ENCODE data around the gene FXYD1. TPM values are rescaled to one million over a fixed set of nuclear protein-coding genes. Genes with fewer than 3 reads are reported as not detected.
A peak's percentile ranks its signal among the peaks of the same experiment; 100 is the strongest.

Gene FXYD1
- total and polyA plus RNA-seq, 2 of the 8 experiments (the other 6 are each of a cell fraction or from before 2014, with no cell fraction given) = 1.6 to 8.1 TPM

- Histone ChIP-seq H3K56ac (replicated peaks; ENCODE audit: insufficient read length, low read depth, low read length) (no peak overlapping the region), H3K4me3 (ENCODE audit: extremely low read depth in 1 of 4, insufficient read depth in 2 of 4, low read depth in 3 of 4, low read length in 4 of 4) (no peak overlapping the region), H2BK20ac (ENCODE audit: low read length) (0 out of 2 replicates have a peak overlapping the region, but pooled peaks have one; percentile 75), H3K14ac (ENCODE audit: insufficient read length) (no peak overlapping the region), H3K27ac (ENCODE audit: low read depth, low read length) (no peak overlapping the region), H2BK120ac (replicated peaks; ENCODE audit: low read depth, low read length) (no peak overlapping the region), H2AFZ (ENCODE audit: low read length) (no peak overlapping the region), H3K4ac (replicated peaks; ENCODE audit: insufficient read length, low read depth, low read length) (no peak overlapping the region), H3K9ac (replicated peaks in 1 of 4; ENCODE audit: extremely low read depth in 1 of 4, low read depth in 3 of 4, low read length in 3 of 4) (no peak overlapping the region), H3K27me3 (replicated peaks in 1 of 4; ENCODE audit: control insufficient read depth in 3 of 4, extremely low read depth in 1 of 4, insufficient read depth in 3 of 4, low read length in 3 of 4) (peaks cover 0 to 2% (median 0%) of the 10 kb centered on the region in 4 experiments; a peak in 1 of 7 replicates), H2BK12ac (ENCODE audit: low read depth, low read length) (peak overlapping the region; percentile 90; the same call in 1 of the 2 replicates), H3K23ac (ENCODE audit: insufficient read length) (no peak overlapping the region), H3K79me1 (ENCODE audit: low read depth, low read length) (no peaks in the 10 kb centered on the region), H3K9me3 (ENCODE audit: insufficient read depth in 2 of 2, low read depth in 1 of 2, low read length in 1 of 2) (no peaks in the 10 kb centered on the region), H4K91ac (replicated peaks; ENCODE audit: insufficient read length, low read length) (peak overlapping the region; percentile 56), H2BK5ac (ENCODE audit: low read depth, low read length) (no peak overlapping the region), H2BK15ac (ENCODE audit: low read length) (0 out of 2 replicates have a peak overlapping the region, but pooled peaks have one; percentile 61), H4K5ac (ENCODE audit: insufficient read length, low read depth, low read length) (no peak overlapping the region), H3K79me2 (ENCODE audit: control insufficient read depth in 1 of 2, insufficient read depth in 2 of 2, low read length in 2 of 2) (no peaks in the 10 kb centered on the region), H3K23me2 (ENCODE audit: low read depth, low read length) (no peaks in the 10 kb centered on the region), H3K36me3 (ENCODE audit: control insufficient read depth in 2 of 4, insufficient read depth in 4 of 4, low read length in 3 of 4) (no peaks in the 10 kb centered on the region), H4K20me1 (replicated peaks in 1 of 2; ENCODE audit: control insufficient read depth in 1 of 2, insufficient read depth in 2 of 2, low read length in 2 of 2) (no peaks in the 10 kb centered on the region), H2AK5ac (ENCODE audit: low read depth, low read length) (no peak overlapping the region), H3K18ac (ENCODE audit: extremely low read depth, low read length) (peak overlapping the region; percentile 1; the same call in 1 of the 2 replicates), H3K4me1 (replicated peaks in 1 of 4; ENCODE audit: control insufficient read depth in 3 of 4, insufficient read depth in 4 of 4, low read length in 3 of 4) (peaks cover 3 to 26% (median 17%) of the 10 kb centered on the region in 4 experiments), H3K4me2 (ENCODE audit: insufficient read depth in 1 of 2, low read depth in 2 of 2, low read length in 2 of 2) (no peak overlapping the region), H4K8ac (ENCODE audit: extremely low read depth, insufficient read depth, low read length) (peak overlapping the region; percentile 59; the same call in 1 of the 2 replicates)
- CTCF ChIA-PET (ENCODE audit: partially characterized antibody) = interaction anchor here (1.1 to 6.9 kb wide), 7 partner anchors 19 to 156 kb away, joined by 3 to 154 read pairs (median 4); partner anchors contain the start of genes FXYD1, FXYD7 and LGI4
- no peak for FAIRE-seq
- WGBS, 2 experiments (ENCODE audit: extremely low coverage in 1 of 2, insufficient coverage in 1 of 2, insufficient read length in 1 of 2, insufficient replicate concordance in 2 of 2, low coverage in 1 of 2, low lambda C conversion rate in 2 of 2, missing lambda C conversion rate in 1 of 2) = 81% methylated on average over 14 of the region's 14 CpGs; no CpG with 5 or more reads in 1 of the 2 experiments
- DNase-seq (ENCODE audit: low read depth in 1 of 2, low spot score in 2 of 2) = no peak
- POLR2A ChIA-PET (ENCODE audit: partially characterized antibody) = interaction anchor here (0.6 to 2.6 kb wide), 6 partner anchors 9 to 63 kb away, joined by 3 to 9 read pairs (median 5); partner anchors contain the start of gene LGI4
- no peak for TF ChIP-seq E2F6 (IDR thresholded peaks at IDR 0.05)
- no peak for TF ChIP-seq JUND (IDR thresholded peaks at IDR 0.05; ENCODE audit: low read length)
- no peak for TF ChIP-seq SAP30 (IDR thresholded peaks at IDR 0.05; ENCODE audit: insufficient read depth, insufficient replicate concordance, low read length)
- TF ChIP-seq KDM5A (IDR thresholded peaks at IDR 0.05; ENCODE audit: low read length) = no peak
- TF ChIP-seq CHD2 (IDR thresholded peaks at IDR 0.05; ENCODE audit: low read length) = no peak
- no peak for TF ChIP-seq BRCA1 (IDR thresholded peaks at IDR 0.05; ENCODE audit: low read depth, low read length)
- no peak for TF ChIP-seq ASH2L (IDR thresholded peaks at IDR 0.05; ENCODE audit: low read length)
- TF ChIP-seq TEAD4 (IDR thresholded peaks at IDR 0.05; ENCODE audit: low read depth, low read length) = no peak
- TF ChIP-seq RBBP5 (IDR thresholded peaks at IDR 0.05; ENCODE audit: borderline replicate concordance, low read depth, low read length) = no peak
- no peak for TF ChIP-seq POLR2AphosphoS5 (IDR thresholded peaks at IDR 0.05; ENCODE audit: low read depth, low read length)
- TF ChIP-seq, protein P1, sequence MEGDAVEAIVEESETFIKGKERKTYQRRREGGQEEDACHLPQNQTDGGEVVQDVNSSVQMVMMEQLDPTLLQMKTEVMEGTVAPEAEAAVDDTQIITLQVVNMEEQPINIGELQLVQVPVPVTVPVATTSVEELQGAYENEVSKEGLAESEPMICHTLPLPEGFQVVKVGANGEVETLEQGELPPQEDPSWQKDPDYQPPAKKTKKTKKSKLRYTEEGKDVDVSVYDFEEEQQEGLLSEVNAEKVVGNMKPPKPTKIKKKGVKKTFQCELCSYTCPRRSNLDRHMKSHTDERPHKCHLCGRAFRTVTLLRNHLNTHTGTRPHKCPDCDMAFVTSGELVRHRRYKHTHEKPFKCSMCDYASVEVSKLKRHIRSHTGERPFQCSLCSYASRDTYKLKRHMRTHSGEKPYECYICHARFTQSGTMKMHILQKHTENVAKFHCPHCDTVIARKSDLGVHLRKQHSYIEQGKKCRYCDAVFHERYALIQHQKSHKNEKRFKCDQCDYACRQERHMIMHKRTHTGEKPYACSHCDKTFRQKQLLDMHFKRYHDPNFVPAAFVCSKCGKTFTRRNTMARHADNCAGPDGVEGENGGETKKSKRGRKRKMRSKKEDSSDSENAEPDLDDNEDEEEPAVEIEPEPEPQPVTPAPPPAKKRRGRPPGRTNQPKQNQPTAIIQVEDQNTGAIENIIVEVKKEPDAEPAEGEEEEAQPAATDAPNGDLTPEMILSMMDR (IDR thresholded peaks at IDR 0.05; ENCODE audit: control extremely low read depth in 1 of 3, insufficient read depth in 1 of 3, low read depth in 1 of 3, low read length in 3 of 3) = no peak
These were observed 19.5 kb upstream of the FXYD1 start for GRCh38 chr19:35119091-35119490.

Data from H1 (cell line).